Activated effector memory CD4-positive, alpha-beta T cell treated with anti-CD3 and anti-CD28 coated beads, Interleukin-2, amount 50 U/mL, for 16 hours (primary cell): Measurements from ENCODE around the gene RSRP1.

ENCODE experiments used
- DNase-seq: peaks from one replicate; pipeline ENCODE4 v3.0.0-alpha.2; 2020

RSRP1 gene

GRCh38 chr1:25216123-25216522 lies 31.1 kb downstream of the RSRP1 start:
- peak; percentile 10 for DNase-seq

- DNase-seq, result no peak
Observed at GRCh38 chr1:25212725-25213124, 34.5 kb downstream of the RSRP1 start.

- no peak for DNase-seq
Observed at GRCh38 chr1:25210728-25211127, 36.5 kb downstream of the RSRP1 start.

GRCh38 chr1:25209516-25209915 lies 37.7 kb downstream of the RSRP1 start:
- no peak for DNase-seq

GRCh38 chr1:25208561-25209222 lies 38.6 kb downstream of the RSRP1 start:
- DNase-seq, result no peak

- no peak for DNase-seq
Observed at GRCh38 chr1:25208092-25208491, 39.2 kb downstream of the RSRP1 start.

GRCh38 chr1:25206201-25206600 lies 41.1 kb downstream of the RSRP1 start:
- DNase-seq, result no peak

GRCh38 chr1:25205786-25206185 lies 41.5 kb downstream of the RSRP1 start:
- no peak for DNase-seq

- no peak for DNase-seq
Observed at GRCh38 chr1:25204797-25205480, 42.3 kb downstream of the RSRP1 start.

GRCh38 chr1:25201006-25201405 lies 46.2 kb downstream of the RSRP1 start:
- no peak for DNase-seq

GRCh38 chr1:25199819-25200620 lies 47.2 kb downstream of the RSRP1 start:
- DNase-seq, result no peak

- no peak for DNase-seq
Observed at GRCh38 chr1:25198663-25199252, 48.5 kb downstream of the RSRP1 start.

GRCh38 chr1:25197982-25198662 lies 49.1 kb downstream of the RSRP1 start:
- no peak for DNase-seq

- DNase-seq, result no peak
Observed at GRCh38 chr1:25197235-25197975, 49.8 kb downstream of the RSRP1 start.

GRCh38 chr1:25196830-25197229 lies 50.4 kb downstream of the RSRP1 start:
- DNase-seq, result no peak

GRCh38 chr1:25195835-25196234 lies 51.4 kb downstream of the RSRP1 start:
- DNase-seq, result no peak

GRCh38 chr1:25194572-25195020 lies 52.7 kb downstream of the RSRP1 start:
- no peak for DNase-seq

- no peak for DNase-seq
Observed at GRCh38 chr1:25194054-25194453, 53.2 kb downstream of the RSRP1 start.

GRCh38 chr1:25193229-25193628 lies 54.0 kb downstream of the RSRP1 start:
- no peak for DNase-seq
